ENCODE results near the gene PPFIA4. TPM values are rescaled to one million over a fixed set of nuclear protein-coding genes. Genes with fewer than 3 reads are reported as not detected.

PPFIA4 gene
- total and polyA plus RNA-seq, 4 donors, result 0.30 to 5.1 (median 0.95) TPM

DNA sequence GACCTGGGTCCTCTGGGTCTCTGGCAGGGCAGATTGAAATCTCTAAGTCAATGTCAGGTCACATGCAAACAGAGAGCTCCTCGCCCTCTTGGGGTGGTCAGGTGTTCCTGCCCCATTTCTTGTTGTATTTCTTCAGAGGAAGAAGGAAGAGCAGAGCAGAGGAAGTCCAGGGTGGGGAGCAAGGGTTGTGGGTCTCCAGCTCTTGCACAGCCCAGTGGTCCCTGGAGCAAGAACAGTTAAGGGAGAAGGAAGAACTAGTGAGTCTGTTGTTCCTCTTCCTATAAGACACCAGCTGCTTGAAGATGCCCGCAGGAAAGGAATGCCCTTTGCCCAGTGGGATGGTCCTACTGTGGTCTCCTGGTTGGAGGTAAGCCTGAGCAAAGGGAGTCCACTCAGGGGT is 33.2 kb downstream of the PPFIA4 start:
- no peaks in the 10 kb centered on the region for H3K9me3 ChIP-seq (ENCODE audit: control insufficient read depth in 4 of 4, insufficient read depth in 3 of 4, low read length in 3 of 4)
- no peaks in the 10 kb centered on the region for H3K27me3 ChIP-seq (ENCODE audit: control insufficient read depth in 3 of 3, insufficient read depth in 3 of 3, low read length in 2 of 3)
- no peak overlapping the region for H3K4me3 ChIP-seq
- ATAC-seq (ENCODE audit: insufficient read depth, low FRiP score) (no peak), DNase-seq (no peak)
- no peak overlapping the region for H3K27ac ChIP-seq (ENCODE audit: low read depth in 1 of 2, low read length in 1 of 2)
- TF ChIP-seq, protein P1, sequence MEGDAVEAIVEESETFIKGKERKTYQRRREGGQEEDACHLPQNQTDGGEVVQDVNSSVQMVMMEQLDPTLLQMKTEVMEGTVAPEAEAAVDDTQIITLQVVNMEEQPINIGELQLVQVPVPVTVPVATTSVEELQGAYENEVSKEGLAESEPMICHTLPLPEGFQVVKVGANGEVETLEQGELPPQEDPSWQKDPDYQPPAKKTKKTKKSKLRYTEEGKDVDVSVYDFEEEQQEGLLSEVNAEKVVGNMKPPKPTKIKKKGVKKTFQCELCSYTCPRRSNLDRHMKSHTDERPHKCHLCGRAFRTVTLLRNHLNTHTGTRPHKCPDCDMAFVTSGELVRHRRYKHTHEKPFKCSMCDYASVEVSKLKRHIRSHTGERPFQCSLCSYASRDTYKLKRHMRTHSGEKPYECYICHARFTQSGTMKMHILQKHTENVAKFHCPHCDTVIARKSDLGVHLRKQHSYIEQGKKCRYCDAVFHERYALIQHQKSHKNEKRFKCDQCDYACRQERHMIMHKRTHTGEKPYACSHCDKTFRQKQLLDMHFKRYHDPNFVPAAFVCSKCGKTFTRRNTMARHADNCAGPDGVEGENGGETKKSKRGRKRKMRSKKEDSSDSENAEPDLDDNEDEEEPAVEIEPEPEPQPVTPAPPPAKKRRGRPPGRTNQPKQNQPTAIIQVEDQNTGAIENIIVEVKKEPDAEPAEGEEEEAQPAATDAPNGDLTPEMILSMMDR (IDR thresholded peaks at IDR 0.05; ENCODE audit: control extremely low read depth, extremely low read depth), result no peak
- 25 to 70% methylated on average over 2 of the region's 2 CpGs for WGBS, 2 donors
- peaks cover 0 to 3% (median 0%) of the 10 kb centered on the region in 5 donors for H3K4me1 ChIP-seq (ENCODE audit: control insufficient read depth in 5 of 5, insufficient read depth in 5 of 5, low read length in 5 of 5)
- no peaks in the 10 kb centered on the region for H3K36me3 ChIP-seq (ENCODE audit: control insufficient read depth in 4 of 4, insufficient read depth in 4 of 4, low read length in 4 of 4)
- no peak overlapping the region for H3K9ac ChIP-seq (ENCODE audit: insufficient read depth in 1 of 2, low read length in 2 of 2)

DNA sequence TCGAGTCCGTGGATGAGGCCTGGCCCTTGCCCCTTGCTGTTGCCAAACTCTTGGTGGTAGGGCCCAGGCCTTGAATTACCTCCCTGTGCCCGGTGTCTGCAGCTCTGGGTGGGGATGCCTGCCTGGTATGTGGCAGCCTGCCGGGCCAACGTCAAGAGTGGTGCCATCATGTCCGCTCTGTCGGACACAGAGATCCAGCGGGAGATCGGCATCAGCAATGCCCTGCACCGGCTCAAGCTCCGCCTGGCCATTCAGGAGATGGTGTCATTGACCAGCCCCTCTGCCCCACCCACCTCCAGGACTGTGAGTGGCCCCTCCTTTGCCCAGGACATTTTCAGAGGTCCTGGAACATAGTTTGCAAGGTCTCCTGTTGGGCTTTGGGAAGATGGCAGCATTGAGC is 33.8 kb downstream of the PPFIA4 start:
- H3K9ac ChIP-seq (ENCODE audit: insufficient read depth in 1 of 2, low read length in 2 of 2), result no peak overlapping the region
- no peaks in the 10 kb centered on the region for H3K27me3 ChIP-seq (ENCODE audit: control insufficient read depth in 3 of 3, insufficient read depth in 3 of 3, low read length in 2 of 3)
- TF ChIP-seq, protein P1 (IDR thresholded peaks at IDR 0.05; ENCODE audit: control extremely low read depth, extremely low read depth), result no peak
- peaks cover 0 to 3% (median 0%) of the 10 kb centered on the region in 5 donors for H3K4me1 ChIP-seq (ENCODE audit: control insufficient read depth in 5 of 5, insufficient read depth in 5 of 5, low read length in 5 of 5)
- whole genome bisulfite sequencing, 2 donors, result 95% methylated on average over 11 of the region's 11 CpGs
- DNase-seq, result no peak
- no peak overlapping the region for H3K27ac ChIP-seq (ENCODE audit: low read depth in 1 of 2, low read length in 1 of 2)
- no peaks in the 10 kb centered on the region for H3K36me3 ChIP-seq (ENCODE audit: control insufficient read depth in 4 of 4, insufficient read depth in 4 of 4, low read length in 4 of 4)
- ATAC-seq (ENCODE audit: insufficient read depth, low FRiP score), result no peak
- no peak overlapping the region for H3K4me3 ChIP-seq
- no peaks in the 10 kb centered on the region for H3K9me3 ChIP-seq (ENCODE audit: control insufficient read depth in 4 of 4, insufficient read depth in 3 of 4, low read length in 3 of 4)

DNA sequence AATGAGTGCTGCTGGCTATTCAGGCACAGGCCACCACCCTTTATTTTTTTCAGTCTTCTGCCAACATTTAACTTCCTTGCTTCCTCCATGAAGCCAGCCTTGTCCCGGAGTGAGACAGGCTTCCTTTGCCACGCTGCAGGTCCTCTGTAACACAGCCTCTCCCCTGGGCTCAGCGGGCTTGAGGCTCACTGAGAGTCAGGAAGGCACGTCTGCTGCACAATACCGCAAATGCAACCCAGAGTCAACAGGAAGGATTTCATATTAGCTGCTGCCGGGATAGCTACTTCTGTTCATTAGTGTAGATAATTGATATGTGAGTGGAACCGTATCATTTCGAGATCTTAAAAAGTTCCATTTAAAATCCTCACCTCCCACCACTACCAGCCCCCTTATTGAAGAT is 37.0 kb downstream of the PPFIA4 start:
- no peak overlapping the region for H3K27ac ChIP-seq (ENCODE audit: low read depth in 1 of 2, low read length in 1 of 2)
- no peak overlapping the region for H3K9ac ChIP-seq (ENCODE audit: insufficient read depth in 1 of 2, low read length in 2 of 2)
- H3K9me3 ChIP-seq (ENCODE audit: control insufficient read depth in 4 of 4, insufficient read depth in 3 of 4, low read length in 3 of 4), result no peaks in the 10 kb centered on the region
- H3K4me1 ChIP-seq (ENCODE audit: control insufficient read depth in 5 of 5, insufficient read depth in 5 of 5, low read length in 5 of 5), result peaks cover 0 to 10% (median 4%) of the 10 kb centered on the region in 5 donors
- WGBS, 2 donors, result 23 to 53% methylated on average over 8 of the region's 8 CpGs
- H3K36me3 ChIP-seq (ENCODE audit: control insufficient read depth in 4 of 4, insufficient read depth in 4 of 4, low read length in 4 of 4), result no peaks in the 10 kb centered on the region
- no peak overlapping the region for H3K4me3 ChIP-seq
- H3K27me3 ChIP-seq (ENCODE audit: control insufficient read depth in 3 of 3, insufficient read depth in 3 of 3, low read length in 2 of 3), result no peaks in the 10 kb centered on the region
- TF ChIP-seq, protein P1 (IDR thresholded peaks at IDR 0.05; ENCODE audit: control extremely low read depth, extremely low read depth), result no peak
- DNase-seq (no peak), ATAC-seq (ENCODE audit: insufficient read depth, low FRiP score) (no peak)

DNA sequence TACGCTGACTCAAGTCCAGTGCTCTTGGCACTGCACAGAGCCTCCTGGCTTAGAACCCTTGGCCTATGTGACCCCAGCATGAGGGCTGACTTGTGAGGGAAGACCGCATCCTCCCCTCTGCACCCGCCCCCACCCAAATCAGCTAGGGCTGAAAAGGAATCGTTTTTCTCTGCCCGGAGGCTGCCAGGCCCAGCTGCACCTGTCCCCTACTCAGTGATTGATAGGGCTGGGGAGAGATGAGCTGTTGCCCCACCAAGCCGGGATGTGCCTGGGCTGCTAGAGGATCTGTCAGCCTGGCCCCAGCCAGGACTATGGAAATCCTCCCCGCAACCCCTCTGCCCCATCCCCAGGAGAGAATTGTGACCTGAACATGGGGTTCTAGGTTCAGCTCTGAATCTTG is 38.9 kb downstream of the PPFIA4 start:
- no peaks in the 10 kb centered on the region for H3K36me3 ChIP-seq (ENCODE audit: control insufficient read depth in 4 of 4, insufficient read depth in 4 of 4, low read length in 4 of 4)
- ATAC-seq (ENCODE audit: insufficient read depth, low FRiP score), result no peak
- H3K27me3 ChIP-seq (ENCODE audit: control insufficient read depth in 3 of 3, insufficient read depth in 3 of 3, low read length in 2 of 3), result no peaks in the 10 kb centered on the region
- DNase-seq, result no peak
- H3K4me3 ChIP-seq, result no peak overlapping the region
- no peaks in the 10 kb centered on the region for H3K9me3 ChIP-seq (ENCODE audit: control insufficient read depth in 4 of 4, insufficient read depth in 3 of 4, low read length in 3 of 4)
- no peak overlapping the region for H3K27ac ChIP-seq (ENCODE audit: low read depth in 1 of 2, low read length in 1 of 2)
- H3K9ac ChIP-seq (ENCODE audit: insufficient read depth in 1 of 2, low read length in 2 of 2), result no peak overlapping the region
- peaks cover 0 to 26% (median 9%) of the 10 kb centered on the region in 5 donors for H3K4me1 ChIP-seq (ENCODE audit: control insufficient read depth in 5 of 5, insufficient read depth in 5 of 5, low read length in 5 of 5)
- TF ChIP-seq, protein P1 (IDR thresholded peaks at IDR 0.05; ENCODE audit: control extremely low read depth, extremely low read depth), result no peak
- WGBS, 2 donors, result 87 to 99% methylated on average over 7 of the region's 7 CpGs
